NCI-H774 (cell line): ENCODE measurements around the gene PAM.

ENCODE experiments used
- DNase-seq: peaks from one replicate; lab custom pipeline; 2025; lab: John Stamatoyannopoulos, UW

The PAM gene

DNA sequence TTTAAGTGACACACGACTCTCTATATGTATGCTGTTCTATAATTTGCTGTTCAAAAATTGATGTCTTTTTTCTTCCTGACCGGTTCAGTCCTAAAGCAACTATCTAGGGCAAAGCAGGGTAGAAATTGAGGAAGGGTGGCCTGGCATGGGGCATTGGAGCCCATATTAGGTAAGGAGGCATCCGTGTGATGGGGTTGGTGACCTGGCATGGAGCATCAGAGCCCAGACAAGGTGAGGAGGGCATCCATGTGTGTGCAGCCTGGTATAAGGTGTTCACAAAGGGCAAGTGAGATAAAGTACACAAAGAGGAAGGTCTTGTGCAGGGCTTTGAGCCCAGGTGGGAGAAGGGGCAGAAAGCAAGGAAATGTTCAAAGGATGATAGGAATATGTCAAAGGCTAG, 104.9 kb downstream of the PAM start:
- no peak for DNase-seq

DNA sequence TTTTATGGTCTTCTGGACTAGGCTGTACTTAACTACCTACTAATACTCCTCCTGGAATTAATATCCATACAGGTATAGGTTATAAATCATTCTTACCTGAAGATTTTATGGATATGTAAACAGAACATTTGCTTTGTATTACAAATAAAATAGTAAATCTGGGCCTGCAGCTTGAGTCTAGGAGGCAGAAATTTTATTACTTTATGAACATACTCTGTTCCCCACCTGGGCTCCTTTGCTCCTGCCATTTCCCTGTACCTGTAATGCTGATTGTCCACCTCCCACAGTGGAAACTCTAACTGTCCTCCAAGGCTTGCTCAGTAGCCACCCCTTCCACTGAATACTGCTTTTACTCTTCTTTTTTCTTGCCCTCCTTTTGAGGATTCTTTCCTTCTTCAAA, 108.0 kb downstream of the PAM start:
- no peak for DNase-seq

DNA sequence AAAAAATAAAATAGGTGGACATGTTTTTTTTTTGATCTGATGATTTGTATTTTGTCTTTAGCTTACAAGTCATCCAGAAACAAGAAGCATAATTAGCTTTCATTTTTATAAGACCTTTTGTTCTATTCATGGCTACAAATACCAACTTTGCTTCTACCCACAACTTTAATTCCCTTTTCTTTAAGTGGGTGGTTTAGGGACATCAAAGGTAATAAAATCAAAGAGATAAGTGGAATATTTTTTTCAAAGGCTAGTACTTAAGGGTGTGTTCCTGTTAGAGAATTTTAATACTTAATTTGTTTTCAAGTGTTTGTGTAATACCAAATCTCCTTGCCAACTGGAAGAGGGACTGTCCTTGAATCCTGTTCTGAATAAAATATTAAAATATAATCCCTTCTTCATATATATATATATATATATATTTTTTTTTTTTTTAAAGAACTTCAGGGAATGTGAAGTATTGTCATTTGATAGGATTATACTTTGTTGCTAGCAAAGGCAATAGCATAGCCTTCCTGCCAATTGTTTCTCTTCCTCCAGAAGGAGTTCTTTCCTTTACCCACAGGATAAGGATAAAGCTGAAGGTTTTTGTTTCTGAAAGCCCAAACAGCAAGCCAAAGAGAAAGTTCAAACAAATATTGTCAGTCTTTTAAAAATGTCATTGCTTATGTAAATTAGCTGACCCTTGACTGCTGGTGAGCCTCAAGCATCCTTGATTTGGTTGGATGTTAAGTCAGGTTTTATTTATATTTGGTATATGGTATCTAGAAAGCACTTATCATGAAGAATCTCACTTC, 108.9 kb downstream of the PAM start:
- DNase-seq: no peak

DNA sequence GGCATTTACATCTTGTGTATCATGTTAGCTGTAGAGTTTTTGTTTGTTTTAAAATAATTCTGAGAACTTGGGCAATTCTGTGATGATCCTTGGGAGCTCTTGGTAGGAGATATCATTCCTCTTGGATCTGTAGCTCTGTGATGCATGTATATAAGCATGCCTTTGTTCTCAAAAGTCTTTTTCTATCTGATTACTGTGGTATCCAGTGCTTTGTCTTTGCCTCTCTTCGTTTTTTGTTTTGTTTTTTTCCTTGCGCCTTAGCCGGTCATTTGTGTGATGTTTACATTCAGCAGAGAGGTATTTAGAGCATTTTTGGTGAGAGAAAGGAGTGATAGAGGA, 110.0 kb downstream of the PAM start:
- no peak for DNase-seq

DNA sequence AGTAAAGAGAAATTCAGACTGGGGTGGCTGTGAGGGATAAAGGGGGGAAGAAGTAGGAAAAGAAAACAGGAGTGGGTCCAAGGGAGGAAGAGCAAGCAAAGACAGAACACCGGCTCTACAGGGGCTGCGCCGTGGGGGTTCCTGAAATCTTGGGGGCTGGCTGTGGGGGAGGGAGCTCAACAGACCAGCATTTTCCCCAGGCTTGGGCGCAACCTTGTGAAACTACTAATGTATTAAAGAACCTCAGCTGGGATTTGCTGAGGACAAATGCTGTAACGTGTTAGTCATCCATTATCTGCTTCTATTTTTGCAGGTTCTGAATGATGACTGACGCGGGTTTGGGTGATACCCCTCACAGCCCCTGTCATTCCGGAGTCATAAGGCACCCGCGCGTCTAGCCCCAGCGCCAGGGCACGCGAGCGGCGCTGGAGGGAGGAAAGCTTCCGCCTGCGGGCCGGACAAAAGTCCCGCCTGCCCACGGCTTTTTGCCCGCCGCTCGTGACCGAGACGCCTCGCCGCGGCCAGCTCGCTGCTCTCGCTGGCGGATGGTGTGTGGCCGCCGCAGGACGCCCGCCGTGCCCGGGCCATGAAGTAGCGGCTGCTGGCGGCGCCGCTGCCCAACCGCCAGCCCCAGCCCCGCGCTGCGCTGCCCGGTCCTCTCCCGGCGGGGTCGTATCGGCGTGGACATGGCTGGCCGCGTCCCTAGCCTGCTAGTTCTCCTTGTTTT, 110.6 kb downstream of the PAM start:
- peak; percentile 35 for DNase-seq

DNA sequence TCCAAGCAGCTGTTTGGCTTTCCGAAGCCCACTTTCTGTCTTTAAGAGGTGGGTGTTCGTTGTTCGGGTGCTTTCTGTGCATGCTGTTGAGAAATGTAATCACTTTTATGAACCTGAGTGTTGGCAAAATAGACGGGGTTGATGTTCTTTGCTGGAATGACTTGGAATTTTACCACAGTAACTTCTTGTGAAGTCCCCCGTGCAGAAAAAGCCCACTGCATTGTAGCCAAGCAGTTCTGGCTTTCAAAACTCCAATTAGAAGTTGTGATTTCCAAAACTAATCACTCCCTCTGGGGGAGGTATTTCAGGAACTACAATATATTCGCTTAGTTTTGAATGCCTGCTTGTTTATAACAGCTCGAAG, 111.1 kb downstream of the PAM start:
- no peak for DNase-seq

DNA sequence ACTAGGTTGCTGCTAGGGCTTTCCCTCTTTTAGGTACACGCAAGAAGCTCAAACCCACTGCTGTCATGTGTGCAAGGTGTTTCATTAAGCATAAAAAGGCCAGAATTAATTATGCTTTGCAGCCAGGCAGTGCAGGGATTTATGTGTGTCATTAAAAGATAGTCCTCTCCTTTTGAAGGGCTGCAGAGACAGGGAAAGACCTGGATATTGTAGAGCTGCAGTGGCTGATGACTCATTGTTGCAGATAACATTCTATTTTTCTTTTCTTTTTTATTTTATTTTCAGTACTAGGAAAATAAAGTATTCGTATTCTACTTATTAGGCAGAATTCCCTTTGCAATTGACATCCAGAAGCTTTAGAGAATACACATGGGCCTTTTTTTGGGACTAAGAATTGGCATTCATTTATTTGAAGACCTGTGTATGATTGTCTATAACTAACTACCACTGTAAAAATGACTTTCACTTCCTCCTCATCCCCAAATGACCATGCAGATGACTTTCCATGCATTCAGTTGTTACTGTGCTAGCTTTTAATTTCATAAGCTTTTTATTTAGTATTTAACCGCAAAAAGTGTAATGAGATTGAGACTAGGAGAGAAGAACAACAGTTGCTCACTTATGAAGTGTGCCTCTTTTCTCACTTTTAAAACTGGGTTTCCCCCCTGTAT, 113.0 kb downstream of the PAM start:
- DNase-seq: no peak

DNA sequence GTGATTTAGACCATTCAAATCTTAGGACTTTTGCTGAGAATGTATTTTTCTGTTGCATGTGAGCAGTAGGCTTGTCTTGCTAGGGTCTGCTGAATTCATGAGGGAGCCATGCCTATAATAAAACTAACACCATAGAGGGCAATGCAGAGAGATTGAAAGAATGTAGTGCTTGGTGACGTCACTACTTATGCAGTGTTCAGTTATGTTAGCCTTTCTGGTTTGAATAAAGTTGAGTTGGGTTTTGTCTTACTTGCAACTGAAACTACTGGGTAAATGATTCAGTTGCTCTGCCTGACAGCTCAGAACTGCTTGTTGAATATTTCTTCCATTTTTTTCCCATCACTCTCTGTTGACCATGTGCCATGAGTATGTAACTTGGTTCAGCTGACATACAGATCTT, 114.1 kb downstream of the PAM start:
- no peak for DNase-seq

DNA sequence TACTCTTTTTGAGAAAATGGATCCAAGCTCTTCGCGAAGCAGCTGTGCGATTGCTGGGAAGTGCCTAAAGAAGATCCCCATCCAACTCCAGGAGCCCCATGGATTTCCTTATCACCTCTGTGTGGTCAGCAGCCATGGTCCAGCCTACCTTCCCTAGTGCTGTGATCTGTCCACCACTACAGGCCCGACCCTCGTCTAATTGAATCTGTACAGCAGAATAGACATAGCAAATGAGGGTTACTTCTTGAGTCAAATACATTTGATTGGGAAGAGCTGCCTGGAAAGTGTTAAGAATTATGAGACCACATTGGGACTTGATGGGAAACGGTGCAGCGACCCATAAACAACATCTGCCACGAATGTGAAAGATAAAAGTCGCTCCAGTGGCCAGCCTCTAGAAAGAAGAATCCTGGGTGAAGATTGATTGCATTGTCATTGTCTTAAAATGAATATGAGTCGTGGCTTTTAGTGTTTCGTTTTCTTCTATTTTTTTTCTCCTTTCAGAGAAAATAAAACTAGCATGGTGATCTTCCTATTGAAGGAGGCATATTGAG, 118.4 kb downstream of the PAM start:
- no peak for DNase-seq

DNA sequence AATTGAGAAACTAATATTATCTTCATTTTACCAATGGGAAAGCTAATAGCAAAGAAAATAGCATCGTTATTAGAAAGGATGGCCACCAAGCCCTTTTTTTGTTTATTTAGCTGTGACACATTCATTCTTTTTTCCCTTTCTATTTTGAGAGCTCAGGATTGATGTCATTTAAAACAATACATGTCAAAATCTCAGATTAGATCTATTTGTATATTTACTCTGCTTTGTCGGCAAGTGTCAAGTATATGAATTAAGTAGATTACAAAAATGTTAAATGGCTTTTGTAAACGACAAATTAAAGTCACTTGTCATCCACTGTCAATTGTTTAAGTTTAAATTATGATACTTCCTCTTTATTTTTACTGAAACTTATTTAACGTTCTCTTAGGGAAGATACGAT, 118.9 kb downstream of the PAM start:
- peak; percentile 43 for DNase-seq

DNA sequence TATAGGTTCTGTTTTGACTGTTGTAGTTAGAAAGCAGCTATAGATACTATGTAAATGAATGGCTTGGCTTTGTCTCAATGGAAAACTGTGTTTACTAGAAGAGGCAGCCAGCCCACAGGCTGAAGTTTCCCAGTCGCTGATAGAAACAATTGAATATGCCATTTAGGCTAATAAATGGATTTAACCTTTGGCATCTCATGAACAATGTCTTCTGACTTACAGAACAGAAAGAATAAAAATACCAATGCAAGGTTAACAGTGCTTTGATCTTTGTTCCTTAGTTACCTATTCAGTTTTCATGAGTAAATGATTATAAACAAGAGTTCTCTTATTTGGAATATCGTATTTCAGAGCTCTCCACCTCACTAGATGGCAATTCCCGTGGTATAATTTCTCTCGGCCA, 120.6 kb downstream of the PAM start:
- DNase-seq: no peak

DNA sequence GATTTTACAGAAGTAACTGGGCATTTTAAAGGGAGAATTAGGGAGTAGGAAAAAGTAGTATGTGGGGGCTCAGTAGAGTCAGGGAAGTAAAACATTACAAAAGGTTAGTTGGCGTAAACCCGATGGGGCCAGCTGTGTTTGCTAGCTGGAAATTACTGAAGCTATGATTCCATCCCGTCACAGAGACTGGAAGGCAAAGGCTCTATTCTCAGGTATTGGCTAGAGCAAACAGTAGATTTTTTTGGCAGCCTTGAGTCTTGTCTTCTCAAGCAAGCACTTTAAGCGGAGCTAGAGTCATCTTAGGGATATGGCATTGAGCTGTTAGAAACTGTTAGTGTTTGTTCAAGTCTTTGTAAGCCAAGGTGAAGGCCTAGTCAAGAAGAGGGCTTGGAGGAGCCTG, 121.5 kb downstream of the PAM start:
- no peak for DNase-seq

DNA sequence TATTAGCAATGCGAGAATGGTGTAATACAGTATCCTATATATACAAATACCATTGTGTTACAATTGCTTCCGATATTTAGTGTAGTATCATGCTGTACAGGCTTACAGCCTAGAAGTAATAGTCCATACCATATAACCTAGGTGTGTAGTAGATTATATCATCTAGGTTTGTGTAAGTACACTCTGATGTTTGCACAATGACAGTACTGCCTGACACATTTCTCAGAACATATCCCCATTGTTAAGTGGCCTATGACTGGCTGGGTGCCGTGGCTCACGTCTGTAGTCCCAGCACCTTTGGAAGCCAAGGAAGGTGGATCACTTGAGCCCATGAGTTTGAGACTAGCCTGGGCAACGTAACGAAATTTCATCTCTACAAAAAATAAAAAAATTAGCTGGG, 124.6 kb downstream of the PAM start:
- no peak for DNase-seq

DNA sequence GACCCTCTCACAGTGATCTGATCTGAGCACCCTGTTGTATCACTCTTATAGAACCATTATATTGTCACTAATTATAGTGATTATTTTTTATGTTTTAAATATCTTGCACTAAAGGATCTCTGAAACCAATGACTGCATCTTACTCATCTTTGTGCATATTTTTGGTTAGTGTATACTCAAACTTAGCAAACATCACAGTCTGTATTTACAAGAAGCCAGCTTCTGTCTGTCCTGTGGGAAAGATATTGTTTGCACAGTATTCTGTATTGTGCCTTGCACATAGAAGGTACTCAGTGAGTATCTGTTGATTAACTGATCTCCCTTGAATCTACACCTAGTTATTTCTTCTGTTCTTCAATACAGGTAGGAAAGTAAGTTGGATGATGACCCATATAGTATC, 131.5 kb downstream of the PAM start:
- DNase-seq: no peak

DNA sequence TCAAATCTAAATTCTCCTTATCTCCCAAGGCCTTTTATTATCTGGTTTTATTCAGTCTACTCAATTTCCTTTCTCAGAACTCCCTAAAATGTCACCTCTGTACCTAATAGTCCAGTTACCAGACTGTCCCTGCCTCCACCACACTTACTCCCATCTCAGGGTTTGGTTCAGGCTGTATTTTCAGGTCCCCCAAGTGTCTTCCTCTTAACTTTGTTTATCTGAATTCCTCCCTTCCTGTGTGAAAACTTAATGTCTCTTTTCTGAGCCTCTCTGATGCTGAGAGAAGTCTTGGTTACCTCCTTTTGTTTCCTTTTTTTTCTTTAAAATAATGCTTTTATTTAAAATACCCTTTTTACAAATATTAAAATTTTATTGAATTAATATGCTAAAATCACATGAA, 133.4 kb downstream of the PAM start:
- DNase-seq: no peak

DNA sequence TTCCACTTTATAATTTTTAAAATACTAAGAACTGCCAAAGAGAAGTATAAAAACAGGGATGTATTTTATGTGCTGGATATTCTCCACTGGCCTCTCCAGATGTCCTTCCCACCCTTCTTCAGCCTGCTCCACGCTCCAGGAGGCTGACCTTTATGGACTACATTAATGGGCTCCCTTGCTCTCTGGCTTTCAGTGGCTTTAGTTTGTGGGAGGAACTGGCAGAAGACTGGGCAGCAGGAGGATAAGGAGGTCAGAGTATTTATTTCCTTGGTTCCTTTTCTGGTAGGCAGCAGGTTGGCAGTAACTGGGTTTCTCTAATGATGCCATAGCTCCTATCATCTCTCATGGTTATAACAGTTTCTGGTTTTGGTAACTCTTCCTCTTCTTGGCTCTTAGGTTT, 133.9 kb downstream of the PAM start:
- DNase-seq: no peak

DNA sequence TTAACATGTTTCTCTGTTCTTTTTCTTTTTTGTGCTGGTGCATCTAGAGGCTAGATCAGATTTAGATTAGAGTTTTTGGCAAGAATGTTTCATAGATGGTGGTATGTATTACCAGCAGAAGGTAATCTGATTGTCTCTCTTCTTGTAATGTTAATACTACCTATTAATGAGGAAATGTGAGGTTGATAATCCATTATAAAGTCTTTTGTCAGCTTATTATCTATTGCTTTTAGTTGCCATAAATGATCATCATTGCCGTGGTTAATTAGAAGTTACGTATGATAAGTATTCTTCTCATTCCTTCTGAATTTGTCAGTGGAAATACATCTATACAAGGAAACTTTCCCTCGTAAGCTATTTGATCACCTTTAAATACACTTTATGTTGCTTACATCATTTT, 135.0 kb downstream of the PAM start:
- DNase-seq: no peak

DNA sequence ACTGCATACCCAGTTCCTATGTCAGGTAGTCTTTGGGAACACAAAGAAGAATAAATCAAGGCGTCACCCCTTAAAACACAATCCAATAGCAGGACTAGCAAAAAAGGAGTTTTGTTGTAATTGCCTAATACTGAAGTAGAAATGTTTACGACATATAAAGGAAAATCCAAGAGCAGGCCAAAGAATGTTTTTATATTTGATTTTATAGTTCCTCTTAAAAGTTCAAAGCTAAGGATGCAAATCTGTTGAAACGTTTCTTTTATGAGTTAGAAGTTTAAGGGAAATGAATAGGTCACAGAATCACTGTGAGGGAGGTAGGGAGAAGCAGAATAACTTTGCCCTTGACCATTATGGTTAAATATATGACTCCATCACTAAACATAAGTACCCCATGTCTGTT, 136.1 kb downstream of the PAM start:
- no peak for DNase-seq

DNA sequence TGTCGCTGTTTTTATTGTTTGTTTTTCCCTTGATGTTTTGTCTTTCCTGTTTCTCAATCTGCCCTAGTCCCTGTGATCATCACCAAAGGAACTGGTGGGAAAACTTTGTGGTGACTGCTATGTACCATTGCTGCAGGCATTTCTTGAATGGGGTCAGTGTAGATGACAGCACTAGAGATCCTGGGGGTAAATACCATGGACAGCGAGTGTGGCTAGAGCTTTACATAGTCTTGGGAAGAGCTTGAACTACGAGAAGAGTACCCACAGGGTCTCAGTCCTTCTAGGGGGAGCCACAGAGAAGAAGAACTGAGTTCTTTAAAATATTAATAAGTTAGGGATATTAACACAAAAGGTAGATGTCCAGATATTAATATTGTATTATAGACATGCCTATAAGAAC, 138.8 kb downstream of the PAM start:
- no peak for DNase-seq

DNA sequence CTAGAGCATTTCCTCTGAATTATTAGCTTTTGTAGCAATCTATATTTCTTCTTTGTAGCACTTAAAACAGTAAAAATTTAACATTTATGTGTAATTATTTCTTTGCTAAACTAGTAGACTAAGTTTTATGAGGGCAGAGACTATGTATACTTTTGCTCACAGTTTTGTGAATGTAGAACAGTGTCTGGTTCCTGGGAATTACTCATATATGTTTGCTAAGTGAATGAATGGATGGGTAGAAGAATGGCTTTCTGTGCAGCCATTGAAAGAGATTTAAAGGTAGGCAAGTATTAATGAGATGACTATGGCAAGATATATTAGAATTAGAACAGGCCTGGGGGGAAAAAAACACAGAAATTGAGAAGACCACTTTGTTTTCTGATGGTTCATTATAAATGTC, 140.1 kb downstream of the PAM start:
- DNase-seq: no peak

DNA sequence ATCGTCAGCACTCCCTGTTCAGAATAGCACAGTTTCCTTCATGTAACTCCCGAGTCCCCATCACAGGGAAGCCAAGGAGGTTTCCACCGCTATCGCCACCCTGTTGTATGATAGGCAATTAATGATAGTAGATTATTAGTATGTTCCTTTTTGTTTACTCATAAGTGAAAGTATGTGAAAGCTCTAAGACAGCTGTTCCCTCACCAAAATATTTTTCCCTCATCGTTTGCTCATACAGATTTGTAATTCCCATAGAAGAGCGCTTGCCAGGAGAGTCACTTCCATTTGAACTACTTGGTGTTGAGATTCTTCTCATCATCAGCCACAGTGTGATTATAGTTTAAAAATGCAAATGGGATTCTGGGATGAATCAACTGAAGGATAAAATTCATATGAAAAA, 140.9 kb downstream of the PAM start:
- DNase-seq: no peak

DNA sequence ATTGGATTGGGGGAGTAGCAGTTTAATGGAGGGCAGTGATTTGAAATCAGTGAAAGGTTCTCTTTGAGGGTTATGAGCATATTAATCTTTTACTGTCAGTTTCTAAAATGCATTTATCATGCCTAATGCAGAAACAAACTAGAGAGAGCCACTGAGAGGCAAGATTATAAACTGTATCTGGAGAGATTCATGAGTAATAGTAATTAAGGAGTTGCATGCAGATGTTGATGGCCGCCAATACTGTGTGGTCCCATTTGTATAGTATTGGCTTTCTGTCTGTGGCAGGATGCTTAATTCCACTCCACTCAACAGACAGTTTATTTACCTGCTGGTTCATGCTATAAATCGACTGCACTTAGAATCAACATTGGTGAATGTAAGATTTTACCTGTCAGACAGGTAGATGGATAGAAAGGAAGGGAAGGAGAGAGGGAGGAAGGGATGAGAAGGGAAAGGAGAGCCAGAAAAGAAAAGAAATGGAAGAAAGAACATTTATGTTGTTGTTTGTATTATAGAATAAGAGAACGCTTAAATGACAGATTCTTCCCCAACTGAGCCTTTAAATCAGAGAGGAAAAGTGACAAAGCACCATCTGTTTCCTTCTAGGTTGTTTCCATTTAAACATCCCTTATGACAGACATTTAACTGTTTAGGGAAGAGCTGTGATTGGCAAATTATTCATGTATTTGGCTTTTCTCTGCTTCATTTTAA, 146.5 kb downstream of the PAM start:
- peak; percentile 4 for DNase-seq

DNA sequence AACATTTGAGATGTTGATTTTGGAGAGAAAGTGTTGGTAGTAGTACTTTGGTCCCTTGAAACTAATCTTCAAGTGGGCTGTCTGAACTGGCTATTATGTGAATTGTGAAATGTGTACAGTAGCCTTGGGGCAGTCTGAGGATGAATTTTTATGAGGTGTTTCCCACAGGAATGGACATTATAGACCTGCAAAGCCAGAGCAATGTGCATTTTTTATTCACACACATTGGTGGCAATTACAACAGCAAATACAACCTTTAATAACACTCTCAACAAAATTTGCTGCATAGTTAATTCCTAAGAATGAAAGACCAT, 147.0 kb downstream of the PAM start:
- no peak for DNase-seq
